H9 (cell line): ENCODE measurements around the gene SCYGR4. TPM values are rescaled to one million over a fixed set of nuclear protein-coding genes. Genes with fewer than 3 reads are reported as not detected.
"Not testable (repeated sequence)": the region's sequence is repeated elsewhere in the genome, so short reads cannot be mapped to it uniquely, and the experiment has no call there.

ENCODE experiments used
- DNase-seq: peaks from one replicate; pipeline ENCODE4 v3.0.0-alpha.2; 2017
- H2AFZ ChIP-seq: one replicate; pipeline ENCODE4 v1.6.1; 2013; ENCODE audit warnings: mild to moderate bottlenecking, low read length, control low read depth, moderate library complexity
- H2AK5ac ChIP-seq: 2 replicates; pipeline ENCODE4 v1.6.1; 2013; ENCODE audit warnings: low read length, control low read depth, mixed read lengths; ENCODE audit not compliant: insufficient read length
- H2BK120ac ChIP-seq: one replicate; pipeline ENCODE4 v1.6.1; 2013; ENCODE audit warnings: low read depth, mild to moderate bottlenecking, low read length, control low read depth, inconsistent platforms; ENCODE audit not compliant: poor library complexity, severe bottlenecking
- H2BK12ac ChIP-seq: 2 replicates; pipeline ENCODE4 v1.6.1; 2013; ENCODE audit warnings: low read length, control low read depth, mixed read lengths, low read depth; ENCODE audit not compliant: insufficient read length
- H2BK15ac ChIP-seq: 2 replicates; pipeline ENCODE4 v1.6.1; 2013; ENCODE audit warnings: low read depth, low read length, control low read depth
- H2BK20ac ChIP-seq: one replicate; pipeline ENCODE4 v1.6.1; 2013; ENCODE audit warnings: low read depth, mild to moderate bottlenecking, low read length, control low read depth, inconsistent platforms; ENCODE audit not compliant: poor library complexity, severe bottlenecking
- H2BK5ac ChIP-seq: 2 replicates; pipeline ENCODE4 v1.6.1; 2013; ENCODE audit warnings: low read length, control low read depth, mixed read lengths; ENCODE audit not compliant: insufficient read length
- H3K14ac ChIP-seq: 2 replicates; pipeline ENCODE4 v1.6.1; 2013; ENCODE audit warnings: low read length, control low read depth; ENCODE audit not compliant: insufficient read depth
- H3K18ac ChIP-seq: 2 replicates; pipeline ENCODE4 v1.6.1; 2013; ENCODE audit warnings: low read depth, mild to moderate bottlenecking, mixed read lengths, low read length, control low read depth; ENCODE audit not compliant: insufficient read length
- H3K23ac ChIP-seq: 2 replicates; pipeline ENCODE4 v1.6.1; 2013; ENCODE audit warnings: low read length, control low read depth, mixed read lengths, low read depth; ENCODE audit not compliant: insufficient read length
- H3K23me2 ChIP-seq: 2 replicates; pipeline ENCODE4 v1.6.1; 2013; ENCODE audit warnings: low read depth, mild to moderate bottlenecking, mixed read lengths, low read length, control low read depth; ENCODE audit not compliant: insufficient read length, poor library complexity, severe bottlenecking
- H3K27ac ChIP-seq: 2 replicates; pipeline ENCODE4 v1.5.1; 2013; ENCODE audit warnings: low read length, control low read depth, mixed read lengths, low read depth; ENCODE audit not compliant: insufficient read length
- H3K27me3 ChIP-seq: 2 replicates; pipeline ENCODE4 v1.6.1; 2013; ENCODE audit warnings: low read length, control low read depth, inconsistent platforms; ENCODE audit not compliant: insufficient read depth
- H3K4ac ChIP-seq: 2 replicates; pipeline ENCODE4 v1.6.1; 2013; ENCODE audit warnings: low read depth, mild to moderate bottlenecking, control low read depth, inconsistent platforms, low read length, moderate library complexity
- H3K4me1 ChIP-seq: 2 replicates; pipeline ENCODE4 v1.6.1; 2013; ENCODE audit warnings: low read length, control low read depth, inconsistent platforms; ENCODE audit not compliant: insufficient read depth
- H3K4me2 ChIP-seq: 2 replicates; pipeline ENCODE4 v1.6.1; 2013; ENCODE audit warnings: low read length, control low read depth, mixed read lengths; ENCODE audit not compliant: insufficient read length, insufficient read depth
- H3K56ac ChIP-seq: 2 replicates; pipeline ENCODE4 v1.6.1; 2013; ENCODE audit warnings: low read depth, mild to moderate bottlenecking, mixed read lengths, low read length, control low read depth; ENCODE audit not compliant: insufficient read length
- H3K79me1 ChIP-seq: 2 replicates; pipeline ENCODE4 v1.6.1; 2013; ENCODE audit warnings: low read depth, mild to moderate bottlenecking, moderate library complexity, low read length, control low read depth, inconsistent platforms; ENCODE audit not compliant: insufficient read depth, poor library complexity, severe bottlenecking
- H3K79me2 ChIP-seq: 2 replicates; pipeline ENCODE4 v1.6.1; 2013; ENCODE audit warnings: low read length, control low read depth, inconsistent platforms; ENCODE audit not compliant: insufficient read depth
- H3K9ac ChIP-seq: 2 replicates; pipeline ENCODE4 v1.6.1; 2013; ENCODE audit warnings: low read length, control low read depth, mixed read lengths; ENCODE audit not compliant: insufficient read length; ENCODE audit errors: extremely low read depth
- H3K9me3 ChIP-seq: one replicate; pipeline ENCODE4 v1.6.1; 2013; ENCODE audit warnings: low read depth, low read length, inconsistent platforms; ENCODE audit not compliant: control insufficient read depth
- H3T11ph ChIP-seq: one replicate; pipeline ENCODE4 v1.6.1; 2013; ENCODE audit warnings: mild to moderate bottlenecking, low read length, control low read depth, inconsistent platforms
- H4K20me1 ChIP-seq: one replicate; pipeline ENCODE4 v1.6.1; 2013; ENCODE audit not compliant: control insufficient read depth, insufficient read length, insufficient read depth
- H4K5ac ChIP-seq: 2 replicates; pipeline ENCODE4 v1.6.1; 2013; ENCODE audit warnings: low read depth, mild to moderate bottlenecking, mixed read lengths, low read length, control low read depth; ENCODE audit not compliant: insufficient read length
- H4K8ac ChIP-seq: replicated peaks from 2 replicates; pipeline ENCODE4 v1.6.1; 2013; ENCODE audit warnings: low read length, control low read depth, mixed read lengths, low read depth; ENCODE audit not compliant: insufficient read length
- H4K91ac ChIP-seq: 2 replicates; pipeline ENCODE4 v1.6.1; 2013; ENCODE audit warnings: low read depth, mild to moderate bottlenecking, moderate library complexity, mixed read lengths, low read length, control low read depth; ENCODE audit not compliant: insufficient read length
- H3K27ac Mint-ChIP-seq, 3 experiments: 2 replicates in 2 of 3; 3 replicates in 1 of 3; pipeline ENCODE4 v1.8.0; 2020 to 2021; ENCODE audit warnings: mixed read lengths in 3 of 3, mild to moderate bottlenecking in 1 of 3, moderate library complexity in 1 of 3
- H3K27me3 Mint-ChIP-seq: 2 replicates; pipeline ENCODE4 v1.8.0; 2021; ENCODE audit warnings: low read depth, mild to moderate bottlenecking, moderate library complexity, mixed read lengths
- H3K36me3 Mint-ChIP-seq, 3 experiments: 2 replicates in 2 of 3; 3 replicates in 1 of 3; pipeline ENCODE4 v1.8.0; 2020 to 2021; ENCODE audit warnings: low read depth in 3 of 3, mixed read lengths in 3 of 3; ENCODE audit not compliant: insufficient read depth in 1 of 3
- H3K4me1 Mint-ChIP-seq, 2 experiments: 2 replicates each; pipeline ENCODE4 v1.8.0; 2020; ENCODE audit warnings: mixed read lengths in 2 of 2
- H3K4me3 Mint-ChIP-seq, 2 experiments: 2 replicates in 1 of 2; 3 replicates in 1 of 2; pipeline ENCODE4 v1.8.0; 2020 to 2021; ENCODE audit warnings: mild to moderate bottlenecking in 2 of 2, mixed read lengths in 2 of 2, moderate library complexity in 1 of 2
- H3K9me3 Mint-ChIP-seq, 2 experiments: 2 replicates in 1 of 2; 3 replicates in 1 of 2; pipeline ENCODE4 v1.8.0; 2020; ENCODE audit warnings: mild to moderate bottlenecking in 2 of 2, mixed read lengths in 2 of 2, moderate library complexity in 1 of 2
- CTCF ChIP-seq: fragments of 200-600 bp; sonication (generic); conservative IDR thresholded peaks from 3 replicates; pipeline ENCODE4 v1.8.0; 2021; ENCODE audit warnings: antibody characterized with exemption, mild to moderate bottlenecking
- WGBS: extraction: QIAGEN DNeasy Blood & Tissue Kit; methylation state at CpG from one replicate; pipeline ENCODE4 v1.1.7; 2013; ENCODE audit warnings: missing lambda C conversion rate, low lambda C conversion rate, mixed read lengths; ENCODE audit not compliant: insufficient read length; ENCODE audit errors: extremely low coverage; 5-methylcytosine and 5-hydroxymethylcytosine counted together
- total RNA-seq: library from RNA; stranded (reverse); gene quantifications from 2 replicates; pipeline ENCODE4 v1.2.1, GENCODE V29; 2021

SCYGR4 gene
- total RNA-seq, 1 experiment from 2014 or later: not detected

GRCh38 chr2:227597998-227598397 lies 19.3 kb upstream of the SCYGR4 start:
- no peak overlapping the region for H3K27ac Mint-ChIP-seq
- Histone ChIP-seq H4K20me1 (no peaks in the 10 kb centered on the region), H2BK120ac (no peak overlapping the region), H3K9me3 (no peaks in the 10 kb centered on the region), H2AFZ (no peak overlapping the region), H2BK15ac (no peak overlapping the region), H3K18ac (no peak overlapping the region), H3K9ac (no peak overlapping the region), H3K79me2 (no peaks in the 10 kb centered on the region), H2BK5ac (no peak overlapping the region), H3K27me3 (no peaks in the 10 kb centered on the region), H4K91ac (no peak overlapping the region), H2BK20ac (no peak overlapping the region), H4K5ac (no peak overlapping the region), H3K4me2 (no peak overlapping the region), H3K23me2 (no peaks in the 10 kb centered on the region), H3T11ph (no peak overlapping the region), H3K23ac (no peak overlapping the region), H3K27ac (no peak overlapping the region), H2BK12ac (no peak overlapping the region), H4K8ac (no peak overlapping the region), H3K4ac (no peak overlapping the region), H2AK5ac (no peak overlapping the region), H3K14ac (no peak overlapping the region), H3K79me1 (no peaks in the 10 kb centered on the region), H3K56ac (no peak overlapping the region), H3K4me1 (no peaks in the 10 kb centered on the region)
- no CpG with 5 or more reads among the region's 4 CpGs for WGBS
- DNase-seq: peak; percentile 54
- H3K36me3 Mint-ChIP-seq: no peaks in the 10 kb centered on the region; a peak in 1 of 7 replicates
- peaks cover 5 to 14% of the 10 kb centered on the region in 2 experiments for H3K4me1 Mint-ChIP-seq
- no peak for TF ChIP-seq CTCF
- H3K9me3 Mint-ChIP-seq: no peaks in the 10 kb centered on the region
- H3K4me3 Mint-ChIP-seq: no peak overlapping the region
- no peaks in the 10 kb centered on the region; the same call in 1 of the 2 replicates for H3K27me3 Mint-ChIP-seq

GRCh38 chr2:227598835-227599503 lies 18.3 kb upstream of the SCYGR4 start, which contains the start of gene SCYGR2:
SCYGR2 (plus strand) TSS chr2:227598893; CDS start chr2:227598893, 0 bp downstream.
- not testable (repeated sequence) for H3K9me3 ChIP-seq, H3K56ac ChIP-seq, H3K79me2 ChIP-seq, H3K36me3 Mint-ChIP-seq, H3K4me2 ChIP-seq, H3K4ac ChIP-seq, H3K27ac ChIP-seq, H4K8ac ChIP-seq, H3K4me1 ChIP-seq, H3K23ac ChIP-seq, H2BK15ac ChIP-seq, H3K9ac ChIP-seq, H2BK120ac ChIP-seq, H3K27me3 ChIP-seq, H4K20me1 ChIP-seq, H2BK12ac ChIP-seq, H2BK20ac ChIP-seq, H3K18ac ChIP-seq, H2AK5ac ChIP-seq, H2BK5ac ChIP-seq, DNase-seq, H4K91ac ChIP-seq, H3K27me3 Mint-ChIP-seq, H3K79me1 ChIP-seq, H3K4me3 Mint-ChIP-seq, H3K23me2 ChIP-seq, H2AFZ ChIP-seq, H3K14ac ChIP-seq, H4K5ac ChIP-seq, H3T11ph ChIP-seq, H3K9me3 Mint-ChIP-seq
- no CpG with 5 or more reads among the region's 16 CpGs for WGBS
- Mint-ChIP-seq H3K4me1 (peaks cover 5 to 14% of the 10 kb centered on the region in 2 experiments), H3K27ac (peak within 1 kb of the TSS in 1 of 3 experiments; percentile 32; a peak in 1 of 7 replicates)
